Prostate gland (tissue), 2 donors: Measurements from ENCODE around the gene PATZ1.

Experiments
- POLR2A ChIP-seq: fragments of 450-650 bp; IDR thresholded peaks from one replicate; pipeline ENCODE4 v1.6.1; 2016; ENCODE audit warnings: antibody characterized with exemption, mild to moderate bottlenecking
- POLR2AphosphoS5 ChIP-seq: sonication (generic); formaldehyde crosslinking; IDR thresholded peaks from one replicate; pipeline ENCODE4 v1.6.1; 2017; ENCODE audit warnings: antibody characterized with exemption
- TF ChIP-seq, protein P1 (sequence below), 4 experiments: fragments of 200-600 bp in 2 of 4; fragments of 450-650 bp in 2 of 4; sonication (generic) in 2 of 4; IDR thresholded peaks; 1 replicate in 3 of 4; 2 replicates in 1 of 4; pipeline ENCODE4 v1.5.1; 2016 to 2019; ENCODE audit warnings: antibody characterized with exemption in 4 of 4, mild to moderate bottlenecking in 2 of 4, moderate library complexity in 2 of 4

DNA sequence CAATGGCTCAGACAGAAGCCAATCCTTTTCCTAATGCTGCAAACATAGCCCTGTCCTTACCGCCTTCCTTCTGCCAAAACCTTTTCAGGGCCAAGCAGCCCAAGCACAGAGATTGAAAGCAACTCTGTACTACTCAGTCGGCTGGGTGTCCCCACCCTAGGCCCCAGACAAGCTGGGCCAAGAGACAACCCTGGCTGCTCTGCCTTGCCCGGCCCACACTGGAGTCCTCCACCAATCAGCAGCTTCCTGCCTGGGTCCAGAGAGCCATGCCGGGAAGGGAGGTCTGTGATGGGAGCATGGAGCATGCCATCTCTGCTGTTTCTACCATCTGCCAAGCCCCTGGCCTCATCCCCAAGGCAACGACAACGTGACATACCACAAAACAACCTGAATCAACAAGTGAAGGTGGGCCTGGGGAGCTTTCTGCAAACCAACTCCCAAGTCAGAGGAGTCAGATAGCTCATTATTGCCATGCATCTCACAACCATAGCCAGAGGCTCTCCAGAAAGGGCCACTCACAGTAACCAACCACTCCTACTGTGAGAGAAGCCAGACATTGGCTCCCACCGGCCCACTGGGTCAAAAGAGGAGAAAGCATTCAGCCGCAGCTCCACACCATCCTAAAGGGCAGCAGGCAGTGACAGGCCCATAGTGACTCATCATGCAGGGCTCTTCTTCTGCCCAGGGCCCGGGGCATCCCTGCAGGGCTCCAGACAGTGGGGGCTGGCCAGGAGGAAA, 18.2 kb downstream of the PATZ1 start:
- TF ChIP-seq, protein P1, sequence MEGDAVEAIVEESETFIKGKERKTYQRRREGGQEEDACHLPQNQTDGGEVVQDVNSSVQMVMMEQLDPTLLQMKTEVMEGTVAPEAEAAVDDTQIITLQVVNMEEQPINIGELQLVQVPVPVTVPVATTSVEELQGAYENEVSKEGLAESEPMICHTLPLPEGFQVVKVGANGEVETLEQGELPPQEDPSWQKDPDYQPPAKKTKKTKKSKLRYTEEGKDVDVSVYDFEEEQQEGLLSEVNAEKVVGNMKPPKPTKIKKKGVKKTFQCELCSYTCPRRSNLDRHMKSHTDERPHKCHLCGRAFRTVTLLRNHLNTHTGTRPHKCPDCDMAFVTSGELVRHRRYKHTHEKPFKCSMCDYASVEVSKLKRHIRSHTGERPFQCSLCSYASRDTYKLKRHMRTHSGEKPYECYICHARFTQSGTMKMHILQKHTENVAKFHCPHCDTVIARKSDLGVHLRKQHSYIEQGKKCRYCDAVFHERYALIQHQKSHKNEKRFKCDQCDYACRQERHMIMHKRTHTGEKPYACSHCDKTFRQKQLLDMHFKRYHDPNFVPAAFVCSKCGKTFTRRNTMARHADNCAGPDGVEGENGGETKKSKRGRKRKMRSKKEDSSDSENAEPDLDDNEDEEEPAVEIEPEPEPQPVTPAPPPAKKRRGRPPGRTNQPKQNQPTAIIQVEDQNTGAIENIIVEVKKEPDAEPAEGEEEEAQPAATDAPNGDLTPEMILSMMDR (IDR thresholded peaks at IDR 0.05): no peak
- TF ChIP-seq POLR2A: no peak
- no peak for TF ChIP-seq POLR2AphosphoS5
